Activated CD4-positive, alpha-beta memory T cell treated with anti-CD3 and anti-CD28 coated beads for 36 hours (primary cell): ENCODE measurements around the gene POLR2I. TPM values are rescaled to one million over a fixed set of nuclear protein-coding genes. Genes with fewer than 3 reads are reported as not detected.
A peak's percentile ranks its signal among the peaks of the same experiment; 100 is the strongest.

Experiments
- CTCF ChIA-PET: fragments of 350-600 bp; sonication (Branson Sonifier 250); formaldehyde crosslinking; loops from one replicate; lab custom pipeline; 2021; ENCODE audit warnings: antibody characterized with exemption, inconsistent platforms; lab: Charles Lee
- POLR2A ChIA-PET: fragments of 350-600 bp; sonication (Branson Sonifier 250); formaldehyde crosslinking; loops from one replicate; lab custom pipeline; 2021; ENCODE audit warnings: antibody characterized with exemption; lab: Charles Lee
- DNase-seq: peaks from one replicate; pipeline ENCODE4 v3.0.0-alpha.2; 2020
- H3K27ac Mint-ChIP-seq: one replicate; pipeline ENCODE4 v1.8.0; 2021; ENCODE audit warnings: mixed read lengths
- H3K27me3 Mint-ChIP-seq: one replicate; pipeline ENCODE4 v1.8.0; 2021; ENCODE audit warnings: mixed read lengths
- H3K36me3 Mint-ChIP-seq: one replicate; pipeline ENCODE4 v1.8.0; 2021; ENCODE audit warnings: mixed read lengths
- H3K4me1 Mint-ChIP-seq: one replicate; pipeline ENCODE4 v1.8.0; 2021; ENCODE audit warnings: low read depth, mixed read lengths
- H3K4me3 Mint-ChIP-seq: one replicate; pipeline ENCODE4 v1.8.0; 2021; ENCODE audit warnings: mild to moderate bottlenecking, mixed read lengths
- H3K9me3 Mint-ChIP-seq: one replicate; pipeline ENCODE4 v1.8.0; 2021; ENCODE audit warnings: mixed read lengths
- intact Hi-C: fragments of 100-400 bp; cut with micrococcal nuclease; formaldehyde crosslinking; loops from one replicate; pipeline ENCODE4 v1.15.1; 2023
- total RNA-seq, 2 experiments: library from RNA; stranded (reverse); gene quantifications; one replicate each; pipeline ENCODE4 v1.2.3, GENCODE V29; 2021

Gene POLR2I
- total RNA-seq, 2 experiments from 2014 or later, result 84.1 to 84.8 TPM

- DNase-seq, result no peak
- Mint-ChIP-seq H3K4me1 (peaks cover 16% of the 10 kb centered on the region), H3K9me3 (no peaks in the 10 kb centered on the region), H3K27me3 (no peaks in the 10 kb centered on the region), H3K36me3 (peaks cover 33% of the 10 kb centered on the region), H3K27ac (no peak overlapping the region), H3K4me3 (no peak overlapping the region)
- intact Hi-C loops, result loop anchor here (2.0 kb wide), 1 partner anchor 39 kb away; the partner anchor contains the start of genes THAP8 and WDR62
- CTCF ChIA-PET, result no interaction called here
- POLR2A ChIA-PET, result no interaction called here
These were observed 21.0 kb downstream of the POLR2I start for GRCh38 chr19:36093687-36094086.

DNA sequence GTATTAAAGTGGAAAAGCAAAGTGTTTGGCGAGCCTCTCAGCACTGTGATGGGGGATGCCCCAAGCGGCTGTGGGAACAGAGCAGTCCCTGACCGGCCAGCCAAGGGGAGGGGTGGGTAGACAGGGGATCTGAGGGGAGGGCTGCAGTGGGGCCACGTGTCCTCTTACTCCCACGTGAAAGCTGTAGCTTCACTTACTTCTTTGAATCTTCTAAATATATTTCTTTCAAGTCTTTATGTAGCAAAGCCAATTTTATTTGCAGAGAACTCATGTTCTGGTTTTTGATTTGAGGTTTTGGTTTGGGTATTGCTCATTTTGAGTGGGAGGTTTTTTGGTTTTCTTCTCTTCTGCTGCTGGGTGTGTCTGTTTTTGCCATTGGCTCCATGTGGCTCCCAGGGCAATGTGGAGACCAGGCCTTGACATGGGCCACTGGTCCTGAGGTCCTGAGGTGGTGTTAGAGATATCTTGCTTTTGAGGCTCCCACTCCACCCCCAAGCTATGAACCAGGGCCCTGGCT, 21.5 kb downstream of the POLR2I start:
- Mint-ChIP-seq H3K27me3 (no peaks in the 10 kb centered on the region), H3K27ac (peak overlapping the region; percentile 49), H3K36me3 (peaks cover 34% of the 10 kb centered on the region), H3K9me3 (no peaks in the 10 kb centered on the region), H3K4me1 (peaks cover 16% of the 10 kb centered on the region), H3K4me3 (no peak overlapping the region)
- intact Hi-C loops, result loop anchor here (2.0 kb wide), 1 partner anchor 38 kb away; the partner anchor contains the start of genes THAP8 and WDR62
- peak; percentile 59 for DNase-seq
- CTCF ChIA-PET, result no interaction called here
- POLR2A ChIA-PET, result no interaction called here

- POLR2A ChIA-PET, result no interaction called here
- CTCF ChIA-PET, result no interaction called here
- H3K4me1 Mint-ChIP-seq, result peaks cover 16% of the 10 kb centered on the region
- intact Hi-C loops, result loop anchor here (2.0 kb wide), 1 partner anchor 38 kb away; the partner anchor contains the start of genes THAP8 and WDR62
- peak overlapping the region; percentile 49 for H3K27ac Mint-ChIP-seq
- H3K36me3 Mint-ChIP-seq, result peaks cover 39% of the 10 kb centered on the region
- H3K4me3 Mint-ChIP-seq, result no peak overlapping the region
- H3K9me3 Mint-ChIP-seq, result no peaks in the 10 kb centered on the region
- no peaks in the 10 kb centered on the region for H3K27me3 Mint-ChIP-seq
- no peak for DNase-seq
These were observed 22.1 kb downstream of the POLR2I start for GRCh38 chr19:36092566-36092965.

DNA sequence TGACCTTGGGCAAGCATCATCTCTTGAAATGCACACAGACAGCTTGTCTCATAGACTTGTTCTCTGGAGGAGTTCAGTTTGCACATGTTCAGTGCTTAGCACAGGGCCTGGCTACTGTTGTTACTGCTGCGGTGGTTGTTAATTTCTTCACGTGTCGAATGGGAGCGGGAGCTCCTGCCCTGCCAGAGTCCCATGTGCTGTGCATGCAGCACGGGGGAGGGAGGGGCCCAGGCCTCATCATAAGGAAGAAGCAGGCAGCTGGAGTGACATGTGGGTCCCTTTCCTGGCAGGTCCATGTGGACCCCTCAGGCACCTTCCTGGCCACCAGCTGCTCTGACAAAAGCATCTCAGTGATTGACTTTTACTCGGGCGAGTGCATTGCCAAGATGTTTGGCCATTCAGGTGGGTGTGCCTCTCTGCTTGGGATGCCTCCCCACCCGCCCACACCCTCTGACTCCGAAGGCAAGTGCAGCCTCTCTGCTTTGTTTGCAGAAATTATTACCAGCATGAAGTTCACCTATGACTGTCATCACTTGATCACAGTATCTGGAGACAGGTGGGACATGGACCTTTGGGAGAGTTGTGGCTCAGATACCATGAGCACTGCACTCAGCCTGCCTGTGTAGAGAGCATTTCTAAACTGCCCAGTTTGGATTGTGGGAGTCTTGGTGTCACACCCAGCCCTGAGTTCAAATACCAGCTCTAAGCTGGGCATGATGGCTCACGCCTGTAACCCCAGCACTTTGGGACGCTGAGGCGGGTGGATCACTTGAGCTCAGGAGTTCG, 23.6 kb downstream of the POLR2I start:
- ChIA-PET CTCF (no interaction called here), POLR2A (no interaction called here)
- no peak overlapping the region for H3K4me3 Mint-ChIP-seq
- H3K27me3 Mint-ChIP-seq, result no peaks in the 10 kb centered on the region
- no peak for DNase-seq
- no peak overlapping the region for H3K27ac Mint-ChIP-seq
- peaks cover 35% of the 10 kb centered on the region for H3K36me3 Mint-ChIP-seq
- H3K9me3 Mint-ChIP-seq, result no peaks in the 10 kb centered on the region
- intact Hi-C loops, result no loop called here
- H3K4me1 Mint-ChIP-seq, result peaks cover 16% of the 10 kb centered on the region

DNA sequence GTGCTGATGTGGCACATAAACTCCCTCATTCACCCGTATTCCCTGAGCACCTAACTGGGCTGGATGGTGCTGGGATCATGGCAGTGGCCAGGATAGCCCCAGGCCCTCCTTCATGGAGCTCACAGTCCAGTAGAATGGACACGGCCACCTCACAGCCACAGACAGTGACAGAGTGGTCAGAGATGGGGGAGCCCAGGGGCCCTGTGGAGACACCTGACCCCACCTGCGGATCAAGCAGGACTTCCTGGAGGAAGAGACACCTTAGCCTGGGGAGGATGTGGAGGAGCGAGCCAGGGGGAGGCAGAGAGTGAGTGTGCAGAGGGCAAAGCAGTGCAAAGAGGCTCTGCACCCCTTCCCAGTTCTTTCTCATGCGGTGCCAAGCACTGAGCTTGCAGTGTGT, 24.8 kb downstream of the POLR2I start:
- ChIA-PET POLR2A (no interaction called here), CTCF (no interaction called here)
- Mint-ChIP-seq H3K36me3 (peaks cover 31% of the 10 kb centered on the region), H3K9me3 (no peaks in the 10 kb centered on the region), H3K4me1 (peaks cover 16% of the 10 kb centered on the region), H3K27me3 (no peaks in the 10 kb centered on the region), H3K4me3 (no peak overlapping the region), H3K27ac (no peak overlapping the region)
- intact Hi-C loops, result no loop called here
- DNase-seq, result no peak

- no peak for DNase-seq
- H3K4me1 Mint-ChIP-seq, result no peaks in the 10 kb centered on the region
- ChIA-PET CTCF (no interaction called here), POLR2A (no interaction called here)
- no peak overlapping the region for H3K27ac Mint-ChIP-seq
- intact Hi-C loops, result no loop called here
- H3K9me3 Mint-ChIP-seq, result no peaks in the 10 kb centered on the region
- no peaks in the 10 kb centered on the region for H3K27me3 Mint-ChIP-seq
- no peak overlapping the region for H3K4me3 Mint-ChIP-seq
- peaks cover 49% of the 10 kb centered on the region for H3K36me3 Mint-ChIP-seq
These were observed 28.3 kb downstream of the POLR2I start for GRCh38 chr19:36086326-36086725.

GRCh38 chr19:36084231-36085009, 30.3 kb downstream of the POLR2I start:
- Mint-ChIP-seq H3K4me1 (no peaks in the 10 kb centered on the region), H3K27ac (no peak overlapping the region), H3K36me3 (peaks cover 47% of the 10 kb centered on the region), H3K9me3 (no peaks in the 10 kb centered on the region), H3K27me3 (no peaks in the 10 kb centered on the region), H3K4me3 (no peak overlapping the region)
- intact Hi-C loops, result no loop called here
- POLR2A ChIA-PET, result no interaction called here
- no peak for DNase-seq
- CTCF ChIA-PET, result no interaction called here

DNA sequence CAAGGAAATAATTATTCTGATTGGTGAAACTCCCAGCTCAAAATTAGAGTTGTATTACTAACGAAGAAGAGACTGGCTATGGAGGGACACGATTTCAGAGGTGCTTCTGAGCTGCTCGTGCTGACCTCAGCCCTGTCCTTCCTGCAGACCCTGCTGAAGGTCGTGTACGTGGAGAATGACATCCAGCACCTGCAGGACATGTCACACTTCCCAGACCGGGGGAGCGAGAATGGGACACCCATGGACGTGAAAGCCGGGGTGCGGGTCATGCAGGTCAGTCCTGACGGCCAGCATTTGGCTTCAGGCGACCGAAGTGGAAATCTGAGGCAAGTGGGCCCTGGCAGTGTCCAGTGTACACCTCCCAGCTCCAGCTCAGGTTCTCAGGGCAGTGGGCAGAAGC, 31.8 kb downstream of the POLR2I start:
- ChIA-PET CTCF (no interaction called here), POLR2A (no interaction called here)
- Mint-ChIP-seq H3K4me1 (no peaks in the 10 kb centered on the region), H3K9me3 (no peaks in the 10 kb centered on the region), H3K27ac (no peak overlapping the region), H3K36me3 (peaks cover 44% of the 10 kb centered on the region), H3K4me3 (no peak overlapping the region), H3K27me3 (no peaks in the 10 kb centered on the region)
- intact Hi-C loops, result no loop called here
- no peak for DNase-seq

- CTCF ChIA-PET, result no interaction called here
- intact Hi-C loops, result no loop called here
- Mint-ChIP-seq H3K27me3 (no peaks in the 10 kb centered on the region), H3K9me3 (no peaks in the 10 kb centered on the region), H3K4me1 (no peaks in the 10 kb centered on the region), H3K4me3 (no peak overlapping the region), H3K27ac (no peak overlapping the region), H3K36me3 (peaks cover 41% of the 10 kb centered on the region)
- DNase-seq, result no peak
- POLR2A ChIA-PET, result no interaction called here
These were observed 32.8 kb downstream of the POLR2I start for GRCh38 chr19:36081894-36082293.

GRCh38 chr19:36081385-36081784, 33.3 kb downstream of the POLR2I start:
- H3K36me3 Mint-ChIP-seq, result peaks cover 37% of the 10 kb centered on the region
- CTCF ChIA-PET, result no interaction called here

GRCh38 chr19:36079389-36079945, 35.2 kb downstream of the POLR2I start:
- intact Hi-C loops, result no loop called here
- CTCF ChIA-PET, result no interaction called here
- Mint-ChIP-seq H3K4me1 (no peaks in the 10 kb centered on the region), H3K27ac (no peak overlapping the region), H3K9me3 (no peaks in the 10 kb centered on the region), H3K36me3 (peaks cover 35% of the 10 kb centered on the region), H3K27me3 (no peaks in the 10 kb centered on the region), H3K4me3 (no peak overlapping the region)
- no peak for DNase-seq
- POLR2A ChIA-PET, result no interaction called here

More at GRCh38 chr19:36081385-36081784, 33.3 kb downstream of the POLR2I start:
- DNase-seq, result no peak
- H3K4me3 Mint-ChIP-seq, result no peak overlapping the region
- POLR2A ChIA-PET, result no interaction called here
- no peaks in the 10 kb centered on the region for H3K9me3 Mint-ChIP-seq
- no peak overlapping the region for H3K27ac Mint-ChIP-seq
- intact Hi-C loops, result no loop called here
- no peaks in the 10 kb centered on the region for H3K4me1 Mint-ChIP-seq
- no peaks in the 10 kb centered on the region for H3K27me3 Mint-ChIP-seq
